Peyer's patch (tissue), 4 donors: ENCODE data around the gene CYP19A1. TPM values are rescaled to one million over a fixed set of nuclear protein-coding genes. Genes with fewer than 3 reads are reported as not detected.

ENCODE experiments used
- DNase-seq, 3 donors: peaks; one replicate each; pipeline ENCODE4 v3.0.0-alpha.2; 2017 to 2019
- H3K27ac ChIP-seq, 4 donors: fragments of 200-600 bp; sonication (generic); one replicate each; pipeline ENCODE4 v1.5.1; 2016 to 2019
- H3K27me3 ChIP-seq, 2 donors: fragments of 200-600 bp; sonication (generic); one replicate each; pipeline ENCODE4 v1.5.1; 2019
- H3K36me3 ChIP-seq, 3 donors: fragments of 200-600 bp; sonication (generic); one replicate each; pipeline ENCODE4 v1.5.1; 2016 to 2019
- H3K4me1 ChIP-seq, 4 donors: fragments of 200-600 bp; sonication (generic); one replicate each; pipeline ENCODE4 v1.5.1; 2016 to 2019
- H3K4me3 ChIP-seq, 4 donors: fragments of 200-600 bp; sonication (generic); 1 replicate in 3 of 4; 2 replicates in 1 of 4; pipeline ENCODE4 v1.5.1; 2016 to 2019; ENCODE audit warnings: mild to moderate bottlenecking in 1 of 4
- H3K9me3 ChIP-seq, 4 donors: fragments of 200-600 bp; sonication (generic); one replicate each; pipeline ENCODE4 v1.5.1; 2016 to 2019; ENCODE audit warnings: mild to moderate bottlenecking in 1 of 4
- POLR2A ChIP-seq, 2 donors: fragments of 450-650 bp; IDR thresholded peaks; one replicate each; pipeline ENCODE4 v1.5.1; 2017; ENCODE audit warnings: antibody characterized with exemption in 2 of 2, mild to moderate bottlenecking in 2 of 2, moderate library complexity in 2 of 2
- total RNA-seq, 4 donors: library from RNA; depleted of rRNA; stranded (reverse); fragments of >200 nt; gene quantifications; one replicate each; pipeline ENCODE4 v1.1.0, GENCODE V29; 2016
- TF ChIP-seq, protein P1 (sequence below), 6 experiments: fragments of 450-650 bp in 4 of 6; fragments of 200-600 bp in 2 of 6; sonication (generic) in 1 of 6; IDR thresholded peaks; one replicate each; pipeline ENCODE4 v1.5.1; 2017 to 2019; ENCODE audit warnings: antibody characterized with exemption in 6 of 6, mild to moderate bottlenecking in 3 of 6, moderate library complexity in 1 of 6

The CYP19A1 gene
- total RNA-seq, 4 donors from 2014 or later, result 0.83 TPM; not detected in 3

- no peaks in the 10 kb centered on the region for H3K36me3 ChIP-seq
- DNase-seq, result no peak
- no peak overlapping the region for H3K27ac ChIP-seq
- TF ChIP-seq, protein P1, sequence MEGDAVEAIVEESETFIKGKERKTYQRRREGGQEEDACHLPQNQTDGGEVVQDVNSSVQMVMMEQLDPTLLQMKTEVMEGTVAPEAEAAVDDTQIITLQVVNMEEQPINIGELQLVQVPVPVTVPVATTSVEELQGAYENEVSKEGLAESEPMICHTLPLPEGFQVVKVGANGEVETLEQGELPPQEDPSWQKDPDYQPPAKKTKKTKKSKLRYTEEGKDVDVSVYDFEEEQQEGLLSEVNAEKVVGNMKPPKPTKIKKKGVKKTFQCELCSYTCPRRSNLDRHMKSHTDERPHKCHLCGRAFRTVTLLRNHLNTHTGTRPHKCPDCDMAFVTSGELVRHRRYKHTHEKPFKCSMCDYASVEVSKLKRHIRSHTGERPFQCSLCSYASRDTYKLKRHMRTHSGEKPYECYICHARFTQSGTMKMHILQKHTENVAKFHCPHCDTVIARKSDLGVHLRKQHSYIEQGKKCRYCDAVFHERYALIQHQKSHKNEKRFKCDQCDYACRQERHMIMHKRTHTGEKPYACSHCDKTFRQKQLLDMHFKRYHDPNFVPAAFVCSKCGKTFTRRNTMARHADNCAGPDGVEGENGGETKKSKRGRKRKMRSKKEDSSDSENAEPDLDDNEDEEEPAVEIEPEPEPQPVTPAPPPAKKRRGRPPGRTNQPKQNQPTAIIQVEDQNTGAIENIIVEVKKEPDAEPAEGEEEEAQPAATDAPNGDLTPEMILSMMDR (IDR thresholded peaks at IDR 0.05), result no peak
- TF ChIP-seq POLR2A (IDR thresholded peaks at IDR 0.05), result no peak
- H3K4me3 ChIP-seq, result no peak overlapping the region
- H3K27me3 ChIP-seq, result no peaks in the 10 kb centered on the region
- H3K4me1 ChIP-seq, result no peaks in the 10 kb centered on the region
- no peaks in the 10 kb centered on the region for H3K9me3 ChIP-seq
These were observed 86.8 kb downstream of the CYP19A1 start for GRCh38 chr15:51251556-51251955.

- Histone ChIP-seq H3K27ac (no peak overlapping the region), H3K4me1 (no peaks in the 10 kb centered on the region), H3K4me3 (no peak overlapping the region), H3K9me3 (no peaks in the 10 kb centered on the region), H3K27me3 (no peaks in the 10 kb centered on the region), H3K36me3 (no peaks in the 10 kb centered on the region)
- no peak for TF ChIP-seq POLR2A (IDR thresholded peaks at IDR 0.05)
- TF ChIP-seq, protein P1 (IDR thresholded peaks at IDR 0.05), result no peak
- no peak for DNase-seq
These were observed 88.0 kb downstream of the CYP19A1 start for GRCh38 chr15:51250217-51251011.

- Histone ChIP-seq H3K4me3 (no peak overlapping the region), H3K9me3 (no peaks in the 10 kb centered on the region), H3K27me3 (no peaks in the 10 kb centered on the region), H3K4me1 (no peaks in the 10 kb centered on the region), H3K27ac (no peak overlapping the region), H3K36me3 (no peaks in the 10 kb centered on the region)
- no peak for TF ChIP-seq POLR2A (IDR thresholded peaks at IDR 0.05)
- TF ChIP-seq, protein P1 (IDR thresholded peaks at IDR 0.05), result no peak
- no peak for DNase-seq
These were observed 92.8 kb downstream of the CYP19A1 start for GRCh38 chr15:51245628-51246027.

GRCh38 chr15:51244423-51244869 lies 94.0 kb downstream of the CYP19A1 start:
- TF ChIP-seq, protein P1 (IDR thresholded peaks at IDR 0.05), result no peak
- TF ChIP-seq POLR2A (IDR thresholded peaks at IDR 0.05), result no peak
- no peaks in the 10 kb centered on the region for H3K36me3 ChIP-seq

DNA sequence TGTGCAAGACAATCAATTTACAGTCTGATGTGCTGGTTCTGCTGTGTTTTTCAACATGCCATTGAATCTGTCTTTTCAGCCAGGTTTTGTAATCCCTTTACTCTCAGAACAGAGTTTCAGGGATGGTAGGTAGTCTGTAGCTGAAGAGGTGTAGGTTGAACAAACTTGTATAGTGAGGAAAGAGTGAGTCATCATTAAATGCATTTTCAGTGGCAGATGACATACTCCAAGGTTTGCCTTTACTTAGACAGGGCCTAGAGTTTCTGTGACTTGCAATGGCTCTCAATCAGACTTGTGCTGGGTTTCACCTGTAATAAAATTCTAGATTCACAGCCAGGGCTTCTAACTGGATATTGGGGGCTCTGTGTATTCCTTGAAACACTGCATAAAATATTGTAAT lies 94.6 kb downstream of the CYP19A1 start:
- Histone ChIP-seq H3K4me1 (no peaks in the 10 kb centered on the region), H3K27ac (no peak overlapping the region), H3K4me3 (no peak overlapping the region), H3K9me3 (no peaks in the 10 kb centered on the region), H3K36me3 (no peaks in the 10 kb centered on the region), H3K27me3 (no peaks in the 10 kb centered on the region)
- DNase-seq, result no peak
- TF ChIP-seq POLR2A (IDR thresholded peaks at IDR 0.05), result no peak
- TF ChIP-seq, protein P1 (IDR thresholded peaks at IDR 0.05), result no peak

More at GRCh38 chr15:51244423-51244869, 94.0 kb downstream of the CYP19A1 start:
- Histone ChIP-seq H3K27ac (no peak overlapping the region), H3K4me1 (no peaks in the 10 kb centered on the region), H3K4me3 (no peak overlapping the region), H3K9me3 (no peaks in the 10 kb centered on the region), H3K27me3 (no peaks in the 10 kb centered on the region)
- no peak for DNase-seq
